Measurements from ENCODE around the gene ERVK3-1.
A peak's percentile ranks its signal among the peaks of the same experiment; 100 is the strongest.
"Not testable (repeated sequence)": the region's sequence is repeated elsewhere in the genome, so short reads cannot be mapped to it uniquely, and the experiment has no call there.

The ERVK3-1 gene

DNA sequence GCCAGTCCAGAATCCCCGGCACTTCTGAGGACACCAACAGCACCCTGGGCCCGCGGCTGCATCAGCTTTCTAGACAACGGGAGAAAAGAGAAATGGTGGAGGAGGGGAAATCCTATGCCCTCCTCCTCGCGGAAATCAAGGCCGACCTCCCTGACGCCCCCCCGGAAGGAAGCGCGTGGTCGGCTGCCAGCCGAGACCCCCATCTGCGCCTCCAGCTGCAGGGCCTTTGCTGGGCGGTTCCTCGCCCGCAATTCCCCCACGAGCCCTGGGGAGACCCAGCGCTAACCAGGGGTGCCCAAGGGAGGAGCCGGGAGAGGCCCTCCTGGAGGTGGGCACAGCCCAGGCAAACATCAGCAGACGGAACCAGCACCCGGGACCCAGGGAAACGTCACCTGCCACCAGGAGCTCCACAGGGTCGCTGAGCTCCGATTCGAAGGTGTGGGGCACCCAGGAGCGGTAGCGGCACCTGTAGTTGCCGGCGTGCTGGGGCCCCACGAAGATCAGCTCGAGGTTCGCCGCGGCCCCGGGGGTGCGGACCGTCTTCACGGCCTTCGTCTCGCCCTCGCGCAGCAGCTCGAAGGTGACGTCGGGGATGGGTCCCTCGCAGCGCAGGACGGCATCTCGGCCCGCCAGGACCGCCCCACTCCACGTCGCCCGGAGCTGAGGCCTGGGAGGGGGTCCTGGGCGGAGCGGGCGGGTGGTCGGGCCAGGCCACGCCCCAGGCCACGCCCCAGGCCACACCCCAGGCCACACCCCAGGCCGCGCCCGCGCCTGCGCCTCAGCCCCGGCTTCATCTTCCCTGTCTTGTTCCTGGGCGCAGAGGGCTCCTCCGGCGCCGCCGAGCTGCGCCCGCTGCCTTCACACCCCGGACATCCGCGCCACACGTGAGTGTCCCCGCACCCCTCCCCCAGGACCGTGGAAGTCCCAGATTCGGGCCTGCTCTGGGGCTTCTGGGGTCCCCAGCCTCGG, 42.1 kb downstream of the ERVK3-1 start:
- peak; percentile 73 for DNase-seq

DNA sequence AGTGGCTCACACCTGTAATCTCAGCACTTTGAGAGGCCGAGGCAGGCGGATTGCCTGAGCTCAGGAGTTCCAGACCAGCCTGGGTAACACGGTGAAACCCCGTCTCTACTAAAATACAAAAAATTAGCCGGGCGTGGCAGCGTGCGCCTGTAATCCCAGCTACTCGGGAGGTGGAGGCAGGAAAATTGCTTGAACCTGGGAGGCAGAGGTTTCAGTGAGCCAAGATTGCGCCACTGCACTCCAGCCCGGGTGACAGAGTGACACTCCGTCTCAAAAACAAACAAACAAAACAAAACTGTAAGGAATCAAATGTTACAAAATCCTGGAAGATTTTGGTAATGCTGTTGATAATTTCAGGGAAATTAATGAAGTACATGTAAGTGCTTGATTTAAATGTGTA, 42.9 kb downstream of the ERVK3-1 start:
- DNase-seq: not testable (repeated sequence)

DNA sequence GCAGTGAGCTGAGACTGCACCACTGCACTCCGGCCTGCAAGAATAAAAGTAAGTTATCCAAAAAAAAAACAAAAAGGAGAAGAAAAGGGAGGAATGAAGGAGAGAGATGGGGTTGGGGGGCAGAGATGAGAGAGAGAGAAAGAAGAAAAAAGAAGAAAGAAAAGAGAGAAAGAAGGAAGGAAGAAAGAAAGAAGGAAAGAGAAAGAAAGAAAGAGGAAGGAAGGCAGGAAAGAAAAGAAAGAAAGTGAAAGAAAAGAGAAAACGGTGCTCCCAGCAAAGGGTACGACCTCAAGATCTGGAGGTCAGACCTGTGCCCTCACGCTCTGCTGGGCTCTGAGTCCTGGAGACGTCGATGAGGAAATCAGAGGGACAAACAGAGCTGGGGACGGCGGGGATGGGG, 44.4 kb downstream of the ERVK3-1 start:
- no peak for DNase-seq

- DNase-seq: no peak
Observed at GRCh38 chr19:58350001-58350861, 45.1 kb downstream of the ERVK3-1 start.

DNA sequence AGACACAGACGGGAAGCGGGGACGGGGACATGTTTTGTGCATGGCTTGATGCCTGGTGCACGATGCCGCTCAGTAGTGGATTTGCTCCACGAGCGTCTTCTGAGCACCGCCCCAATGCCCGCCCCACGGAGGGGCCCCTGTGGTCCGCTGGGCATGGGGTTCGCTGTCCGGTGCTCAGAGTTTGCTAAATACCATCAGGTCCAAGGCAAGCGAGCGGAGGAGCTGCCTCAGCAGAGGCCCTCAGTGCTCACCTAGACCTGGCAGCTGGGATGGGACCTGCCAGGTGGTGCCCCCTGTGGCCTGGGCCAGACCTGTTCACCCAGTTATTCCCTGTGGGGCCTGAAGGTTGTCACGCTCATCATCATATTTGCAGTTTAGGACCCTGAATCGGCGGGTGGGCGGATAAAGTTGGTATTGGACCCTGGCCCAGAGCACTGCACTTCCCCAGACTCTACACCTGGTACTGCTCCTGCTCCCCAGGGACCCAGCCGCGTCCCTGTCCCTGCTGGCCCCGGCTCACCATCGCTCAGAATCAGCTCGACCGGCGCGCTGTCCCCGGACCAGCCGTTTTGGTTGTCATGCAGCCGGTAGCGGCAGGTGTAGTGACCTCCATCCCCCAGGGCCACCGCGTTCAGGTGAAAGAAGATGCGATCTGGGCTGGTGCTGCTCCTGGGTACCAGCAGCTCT, 45.8 kb downstream of the ERVK3-1 start:
- no peak for DNase-seq

DNA sequence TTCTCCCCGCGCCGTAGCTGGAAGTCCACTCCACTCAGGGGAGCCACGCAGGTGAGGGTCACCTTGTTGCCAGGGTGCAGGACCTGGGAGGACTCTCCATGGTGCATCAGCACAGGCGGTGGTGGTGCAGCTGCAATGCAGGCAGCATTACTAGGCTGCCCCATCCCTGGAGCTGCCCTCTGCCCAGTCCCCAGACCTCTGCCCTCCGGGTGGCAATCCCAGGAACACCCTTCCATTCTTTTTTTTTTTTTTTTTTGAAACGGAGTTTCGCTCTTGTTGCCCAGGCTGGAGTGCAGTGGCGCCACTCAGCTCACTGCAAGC, 46.3 kb downstream of the ERVK3-1 start:
- no peak for DNase-seq

DNA sequence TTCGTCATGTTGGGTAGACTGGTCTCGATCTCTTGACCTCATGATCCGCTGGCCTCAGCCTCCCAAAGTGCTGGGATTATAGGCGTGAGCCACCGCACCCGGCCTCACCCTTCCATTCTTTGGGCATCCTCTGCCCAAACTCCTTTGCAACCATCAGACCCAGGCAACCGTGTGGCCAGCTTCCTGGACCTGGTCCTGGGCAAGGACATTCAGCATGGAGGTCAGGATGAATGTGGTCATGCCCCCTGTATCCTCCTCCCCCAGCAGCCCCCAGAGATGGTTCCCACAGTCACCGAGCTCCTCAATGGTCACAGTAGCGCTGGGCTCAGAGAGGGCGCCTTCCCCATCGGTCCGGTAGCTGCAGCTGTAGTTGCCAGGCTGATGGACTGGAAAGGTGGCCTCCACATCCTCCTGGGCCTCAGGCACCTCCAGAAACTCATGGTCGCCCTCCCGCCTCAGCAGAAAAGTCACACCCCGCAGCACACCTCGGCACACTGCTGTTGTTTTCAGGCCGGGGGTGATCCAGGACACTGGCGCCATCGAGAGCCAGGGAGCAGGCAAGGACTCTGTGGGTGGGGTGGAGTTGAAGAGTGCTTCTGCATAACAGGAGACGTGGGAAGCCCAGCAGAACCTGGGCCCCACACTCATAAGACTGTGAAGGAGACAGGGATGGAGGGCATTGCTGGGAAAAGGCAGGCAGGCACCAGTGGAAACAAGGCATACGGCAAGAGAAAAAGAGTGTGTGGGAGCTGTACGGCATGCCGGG, 47.0 kb downstream of the ERVK3-1 start:
- DNase-seq: no peak

DNA sequence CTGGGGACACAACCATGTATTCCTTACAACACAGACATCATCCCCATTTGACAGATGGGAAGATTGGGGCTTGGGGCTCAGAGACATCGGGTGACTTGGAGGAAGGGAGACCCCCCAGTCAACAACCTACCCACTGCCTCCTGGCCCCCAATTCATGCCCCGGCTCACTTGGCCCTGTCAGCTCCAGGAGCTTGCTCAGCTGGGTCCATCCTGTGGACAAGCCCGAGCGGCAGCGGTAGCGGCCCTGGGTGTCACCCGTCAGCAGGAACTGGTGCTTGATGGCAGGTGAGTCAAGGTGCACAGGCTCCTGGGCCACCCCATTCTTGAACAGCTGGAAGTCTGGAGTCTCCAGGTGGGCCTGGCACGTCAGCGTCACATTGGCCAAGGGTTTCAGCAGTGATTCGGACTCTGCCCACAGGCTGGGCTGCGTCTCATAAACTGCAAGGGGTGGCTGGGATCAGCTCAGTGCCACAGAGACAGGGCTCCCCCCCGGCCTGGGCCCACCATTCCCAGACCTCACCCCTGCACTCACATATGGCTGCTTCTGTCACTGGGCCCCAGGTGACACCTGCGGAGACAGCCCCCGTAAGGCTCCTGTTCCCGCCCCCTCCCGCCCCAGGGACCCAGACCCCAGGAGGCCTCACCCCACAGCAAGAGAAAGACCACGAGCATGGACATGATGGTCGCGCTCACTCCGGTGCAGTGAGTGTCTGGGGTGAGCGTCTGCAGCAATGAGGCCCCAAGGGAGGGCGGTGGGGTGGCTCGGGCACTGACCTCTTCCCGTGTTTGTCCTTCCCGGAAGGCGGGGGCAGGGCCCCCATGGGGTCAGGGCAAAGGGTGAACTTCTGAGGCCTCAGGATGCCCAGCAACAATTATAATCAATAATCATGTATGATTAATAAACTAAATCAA, 47.8 kb downstream of the ERVK3-1 start, which contains the start of gene A1BG:
Gene A1BG, minus strand, starts transcription at position 733 of the 912 bp plus-strand sequence. Its CDS starts 55 bp downstream, at position 678.
- DNase-seq: no peak

- no peak for DNase-seq
Observed at GRCh38 chr19:58353717-58354477, 48.7 kb downstream of the ERVK3-1 start.

DNA sequence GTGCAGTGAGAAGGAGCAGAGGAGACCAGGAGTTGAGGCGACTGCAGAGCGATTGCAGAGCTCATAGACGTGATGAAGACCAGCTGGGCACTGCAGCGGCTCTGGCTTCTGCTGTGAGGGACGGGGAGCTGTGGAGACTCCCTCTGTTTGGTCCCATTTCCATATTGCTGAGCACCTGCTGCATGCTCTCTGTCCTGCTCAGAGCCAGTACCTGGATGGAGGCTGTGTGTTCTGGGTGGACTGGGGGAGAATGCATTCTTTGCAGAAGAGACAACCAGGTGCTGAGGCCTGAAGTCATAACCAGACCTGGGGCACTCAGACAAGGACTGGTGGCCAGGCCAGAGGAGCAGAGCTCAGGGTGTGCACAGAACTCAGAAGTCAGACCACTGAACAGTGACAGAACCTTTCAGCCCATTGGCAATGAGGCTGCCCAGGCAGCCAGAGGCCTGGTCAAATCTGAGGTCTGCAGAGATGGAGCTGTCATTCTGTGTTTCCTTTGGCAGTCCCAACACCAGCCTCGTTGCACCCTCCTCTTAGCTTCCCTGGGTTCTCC, 49.4 kb downstream of the ERVK3-1 start:
- no peak for DNase-seq

- DNase-seq: no peak
Observed at GRCh38 chr19:58355215-58355796, 50.1 kb downstream of the ERVK3-1 start.

GRCh38 chr19:58355908-58356765, 51.0 kb downstream of the ERVK3-1 start:
- peak; percentile 56 for DNase-seq

DNA sequence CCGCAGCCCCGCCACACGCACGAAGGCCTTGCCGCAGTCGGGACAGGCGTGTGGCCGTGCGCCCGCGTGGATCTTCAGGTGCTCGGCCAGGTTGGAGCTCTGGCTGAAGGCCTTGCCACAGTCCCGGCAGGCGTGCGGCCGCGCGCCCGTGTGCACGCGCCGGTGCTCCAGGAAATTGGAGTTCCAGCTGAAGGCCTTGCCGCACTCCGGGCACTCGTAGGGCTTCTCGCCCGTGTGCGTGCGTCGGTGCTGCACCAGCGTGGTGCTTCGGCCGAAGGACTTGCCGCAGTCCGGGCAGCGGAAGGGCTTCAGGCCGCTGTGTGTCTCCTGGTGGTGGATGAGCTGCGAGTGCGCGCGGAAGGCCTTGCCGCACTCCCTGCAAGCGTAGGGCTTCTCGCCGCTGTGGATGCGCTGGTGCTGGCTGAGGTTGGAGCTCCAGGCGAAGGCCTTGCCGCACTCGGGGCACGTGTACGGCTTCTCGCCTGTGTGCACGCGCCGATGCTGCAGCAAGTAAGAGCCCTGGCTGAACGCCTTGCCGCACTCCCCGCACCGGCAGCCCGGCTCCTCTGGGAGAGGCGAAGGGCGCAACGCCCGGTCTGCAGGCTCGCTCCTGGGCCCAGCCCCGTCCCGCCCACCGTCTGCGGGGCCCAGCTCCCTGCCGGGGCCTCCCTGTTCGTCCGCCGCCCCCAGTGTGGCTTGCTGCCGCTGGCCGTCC, 51.7 kb downstream of the ERVK3-1 start:
- no peak for DNase-seq

DNA sequence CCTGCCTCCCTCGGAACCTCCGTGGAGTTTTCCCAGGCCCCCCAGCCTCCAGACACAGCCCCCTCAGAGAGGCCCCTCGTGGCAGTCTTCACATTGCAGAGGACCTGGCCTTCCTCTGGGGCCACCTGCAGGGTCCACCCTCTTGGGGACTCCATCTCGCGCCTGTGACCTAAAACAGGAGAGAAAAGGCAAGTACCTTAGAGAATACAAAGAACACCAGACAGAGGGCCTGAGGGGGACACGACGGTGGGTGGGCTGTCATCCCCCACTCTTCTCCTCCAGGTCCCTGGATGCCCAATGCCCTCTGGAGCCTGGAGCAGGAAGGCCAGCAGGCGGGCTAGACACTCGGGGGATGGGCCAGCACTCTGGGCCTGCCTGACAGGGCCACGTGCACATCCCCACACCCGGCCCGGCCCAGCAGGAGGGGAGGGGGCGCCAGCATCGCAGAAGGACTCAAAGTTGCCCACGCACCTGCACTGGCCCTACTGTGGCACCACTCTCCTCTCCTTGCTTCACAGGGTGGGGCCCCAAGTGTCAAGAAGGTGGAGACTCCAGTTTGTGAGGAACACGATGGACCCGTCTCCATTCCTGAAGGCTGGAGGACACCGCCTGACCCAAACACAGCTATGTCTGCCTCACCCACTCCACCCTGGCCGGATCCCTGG, 52.4 kb downstream of the ERVK3-1 start:
- no peak for DNase-seq

DNA sequence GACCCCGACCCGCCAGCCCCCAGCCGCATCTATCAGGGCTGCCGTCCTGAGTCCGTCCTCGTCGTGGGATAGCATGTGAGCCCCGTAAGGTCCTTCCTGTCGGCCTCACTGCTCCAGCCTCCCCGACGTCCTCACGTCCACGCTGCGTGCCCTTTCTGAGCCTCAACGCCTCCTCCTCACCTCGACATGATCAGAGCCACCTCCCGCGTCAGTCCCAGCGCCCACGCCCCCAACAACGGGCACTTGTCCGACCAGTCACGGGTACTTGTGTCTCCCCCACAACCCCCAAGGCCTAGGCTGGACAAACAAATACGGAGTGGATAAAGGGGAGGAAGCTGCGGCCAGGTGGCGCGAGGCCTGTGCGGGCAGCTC, 56.7 kb downstream of the ERVK3-1 start:
- DNase-seq: no peak

GRCh38 chr19:58362272-58362994, 57.3 kb downstream of the ERVK3-1 start, which contains the start of gene ZNF497:
Gene ZNF497 (minus strand): TSS chr19:58362751. CDS start chr19:58357635, 5,116 bp downstream.
- DNase-seq: peak; percentile 96

GRCh38 chr19:58364146-58364545, 59.0 kb downstream of the ERVK3-1 start:
- no peak for DNase-seq
